Stomach (tissue), 4 donors: ENCODE data around the gene SH3RF3.

Experiments used
- CTCF ChIP-seq, 7 experiments: fragments of 450-650 bp in 4 of 7; fragments of 200-600 bp in 3 of 7; sonication (generic) in 3 of 7; IDR thresholded peaks; one replicate each; pipeline ENCODE4 v1.5.1; 2016 to 2019; ENCODE audit warnings: antibody characterized with exemption in 7 of 7, control low read depth in 2 of 7, mild to moderate bottlenecking in 1 of 7
- EP300 ChIP-seq: sonication (generic); formaldehyde crosslinking; IDR thresholded peaks from one replicate; pipeline ENCODE4 v1.6.1; 2017; ENCODE audit warnings: antibody characterized with exemption
- POLR2A ChIP-seq, 4 donors: fragments of 450-650 bp; IDR thresholded peaks; one replicate each; pipeline ENCODE4 v1.6.1; 2016; ENCODE audit warnings: antibody characterized with exemption in 4 of 4, control low read depth in 2 of 4, mild to moderate bottlenecking in 1 of 4, moderate library complexity in 1 of 4
- POLR2AphosphoS5 ChIP-seq, 3 donors: sonication (generic); formaldehyde crosslinking; IDR thresholded peaks; one replicate each; pipeline ENCODE4 v1.6.1; 2016; ENCODE audit warnings: antibody characterized with exemption in 3 of 3

DNA sequence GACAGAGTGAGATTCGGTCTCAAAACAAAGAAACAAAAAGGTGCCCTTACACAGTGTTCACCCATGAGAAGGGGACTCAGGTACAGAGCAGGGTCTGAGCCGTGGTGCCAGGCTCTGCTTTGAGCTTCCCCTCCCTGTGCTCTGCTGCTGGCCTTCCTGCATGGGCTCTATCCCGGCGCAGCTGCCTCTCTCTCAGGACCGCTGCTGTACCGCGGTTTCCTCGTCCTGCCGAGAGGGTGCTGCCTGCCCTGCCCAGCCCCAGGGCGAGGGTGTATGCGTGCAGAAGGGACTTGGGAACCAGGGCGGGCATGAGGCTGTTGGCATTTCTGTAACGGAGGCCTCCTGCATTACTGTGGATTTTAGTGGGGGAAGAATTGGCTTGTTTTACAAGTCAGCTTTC lies 30.1 kb downstream of the SH3RF3 start:
- TF ChIP-seq CTCF (IDR thresholded peaks at IDR 0.05) (no peak), POLR2A (IDR thresholded peaks at IDR 0.05) (no peak), POLR2AphosphoS5 (IDR thresholded peaks at IDR 0.05) (no peak), EP300 (no peak)
